Adrenal gland (tissue), 5 donors: ENCODE results near the gene ZW10.

ENCODE experiments used
- POLR2A ChIP-seq, 2 donors: fragments of 450-650 bp; IDR thresholded peaks; one replicate each; pipeline ENCODE4 v1.6.1; 2017; ENCODE audit warnings: antibody characterized with exemption in 2 of 2, mild to moderate bottlenecking in 2 of 2, moderate library complexity in 1 of 2
- TF ChIP-seq, protein P1 (sequence below), 6 experiments: fragments of 450-650 bp in 4 of 6; fragments of 200-600 bp in 2 of 6; sonication (generic) in 1 of 6; IDR thresholded peaks; 1 replicate in 5 of 6; 2 replicates in 1 of 6; pipeline versions ENCODE4 v1.5.1 to v1.8.0; 2016 to 2021; ENCODE audit warnings: antibody characterized with exemption in 6 of 6, mild to moderate bottlenecking in 2 of 6, moderate library complexity in 1 of 6
- donor health status: DM: no; HTN: no; CAD: no.

DNA sequence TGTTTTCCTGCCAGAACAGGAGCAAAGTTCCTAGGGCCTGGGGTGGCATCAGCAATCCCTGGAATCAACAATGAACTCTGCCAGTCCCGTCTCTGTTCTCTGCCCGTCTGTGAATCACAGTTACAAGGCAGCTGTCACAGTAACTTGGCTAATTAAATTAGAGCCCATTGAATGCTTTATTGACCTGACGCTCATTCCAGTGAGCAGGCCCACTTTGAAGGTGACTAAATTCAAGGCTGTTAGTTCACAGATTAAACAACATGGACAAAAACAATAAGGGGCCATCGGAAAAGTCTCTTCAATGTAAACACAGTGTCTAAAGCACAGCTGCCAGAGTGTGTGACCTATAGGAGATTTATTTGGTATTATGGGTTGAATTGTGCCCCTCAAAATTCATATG lies 49.7 kb downstream of the ZW10 start:
- TF ChIP-seq, protein P1, sequence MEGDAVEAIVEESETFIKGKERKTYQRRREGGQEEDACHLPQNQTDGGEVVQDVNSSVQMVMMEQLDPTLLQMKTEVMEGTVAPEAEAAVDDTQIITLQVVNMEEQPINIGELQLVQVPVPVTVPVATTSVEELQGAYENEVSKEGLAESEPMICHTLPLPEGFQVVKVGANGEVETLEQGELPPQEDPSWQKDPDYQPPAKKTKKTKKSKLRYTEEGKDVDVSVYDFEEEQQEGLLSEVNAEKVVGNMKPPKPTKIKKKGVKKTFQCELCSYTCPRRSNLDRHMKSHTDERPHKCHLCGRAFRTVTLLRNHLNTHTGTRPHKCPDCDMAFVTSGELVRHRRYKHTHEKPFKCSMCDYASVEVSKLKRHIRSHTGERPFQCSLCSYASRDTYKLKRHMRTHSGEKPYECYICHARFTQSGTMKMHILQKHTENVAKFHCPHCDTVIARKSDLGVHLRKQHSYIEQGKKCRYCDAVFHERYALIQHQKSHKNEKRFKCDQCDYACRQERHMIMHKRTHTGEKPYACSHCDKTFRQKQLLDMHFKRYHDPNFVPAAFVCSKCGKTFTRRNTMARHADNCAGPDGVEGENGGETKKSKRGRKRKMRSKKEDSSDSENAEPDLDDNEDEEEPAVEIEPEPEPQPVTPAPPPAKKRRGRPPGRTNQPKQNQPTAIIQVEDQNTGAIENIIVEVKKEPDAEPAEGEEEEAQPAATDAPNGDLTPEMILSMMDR (IDR thresholded peaks at IDR 0.05), result no peak
- no peak for TF ChIP-seq POLR2A (IDR thresholded peaks at IDR 0.05)
